K562 (cell line): ENCODE measurements around the gene SLC31A1. TPM values are rescaled to one million over a fixed set of nuclear protein-coding genes. Genes with fewer than 3 reads are reported as not detected.

ENCODE experiments used
- CCNT2 ChIP-seq: IDR thresholded peaks from 2 replicates; pipeline ENCODE4 v1.6.1; 2011; ENCODE audit warnings: borderline replicate concordance, low read depth, mild to moderate bottlenecking, moderate library complexity, mixed read lengths, low read length; ENCODE audit not compliant: insufficient read length; ENCODE audit errors: extremely low read depth
- DPF2 ChIP-seq: fragments of 450-650 bp; IDR thresholded peaks from 2 replicates; pipeline ENCODE4 v1.6.1; 2016
- GTF2A2 ChIP-seq: IDR thresholded peaks from 2 replicates; pipeline ENCODE4 v1.6.1; 2016; ENCODE audit warnings: mild to moderate bottlenecking, missing genetic modification characterization, missing compliant biosample characterization
- MCM2 ChIP-seq: fragments of 450-650 bp; IDR thresholded peaks from 2 replicates; pipeline ENCODE4 v1.6.1; 2017; ENCODE audit warnings: low read depth, mild to moderate bottlenecking
- NUFIP1 ChIP-seq: fragments of 450-650 bp; IDR thresholded peaks from 2 replicates; pipeline ENCODE4 v1.6.1; 2018; ENCODE audit not compliant: partially characterized antibody
- PCBP1 ChIP-seq: fragments of 200-400 bp; formaldehyde crosslinking; IDR thresholded peaks from 2 replicates; pipeline ENCODE4 v1.6.1; 2018; ENCODE audit warnings: mild to moderate bottlenecking, low read depth, low read length; ENCODE audit not compliant: poor library complexity, severe bottlenecking
- RFX7 ChIP-seq: fragments of 250-450 bp; sonication (Bioruptor Pico); IDR thresholded peaks from 2 replicates; pipeline ENCODE4 v1.5.1; 2021; ENCODE audit warnings: mild to moderate bottlenecking
- SMAD2 ChIP-seq: fragments of 150-350 bp; IDR thresholded peaks from 2 replicates; pipeline ENCODE4 v1.6.1; 2014; ENCODE audit warnings: low read depth, mild to moderate bottlenecking, low read length
- SMAD4 ChIP-seq: fragments of 250-450 bp; sonication (Bioruptor Pico); conservative IDR thresholded peaks from 2 replicates; pipeline ENCODE4 v1.8.0; 2021; ENCODE audit warnings: inconsistent platforms, mild to moderate bottlenecking, moderate library complexity
- TRIM24 ChIP-seq, 2 experiments: fragments of 450-650 bp; IDR thresholded peaks; 2 replicates each; pipeline ENCODE4 v1.6.1; 2016
- ZNF384 ChIP-seq: IDR thresholded peaks from 2 replicates; pipeline ENCODE4 v1.6.1; 2012; ENCODE audit warnings: low read depth, low read length, improper control_type of control experiment
- ZNF398 ChIP-seq: fragments of 250-450 bp; sonication (Bioruptor Pico); IDR thresholded peaks from 2 replicates; pipeline ENCODE4 v1.8.0; 2021; ENCODE audit warnings: moderate library complexity, mild to moderate bottlenecking, inconsistent platforms
- polyA plus RNA-seq, 8 experiments: library from polyadenylated mRNA; depleted of rRNA in 4 of 8; stranded (reverse) in 5 of 8; unstranded in 3 of 8; fragments of >200 nt; fragmentation: Nextera tagmentation in 2 of 8; fragmentation: Illumina TruSeq in 1 of 8; extraction: Ambion mirVana in 2 of 8; extraction: Trizol in 1 of 8; gene quantifications; 2 replicates each; pipeline versions ENCODE4 v1.2.1 to v1.2.3, GENCODE V29; 2011 to 2014; ENCODE audit warnings: inconsistent platforms in 1 of 8, missing spikeins in 1 of 8
- total RNA-seq, 7 experiments: library from RNA; depleted of rRNA in 6 of 7; stranded (reverse); fragments of >200 nt in 6 of 7; fragmentation: Illumina TruSeq in 2 of 7; extraction: Trizol in 2 of 7; gene quantifications; 2 replicates each; pipeline versions ENCODE4 v1.2.1 to v1.2.3, GENCODE V29; 2011 to 2021; ENCODE audit warnings: low replicate concordance in 1 of 7
- TF ChIP-seq, protein P1 (sequence below): fragments of 200-800 bp; sonication (Bioruptor generic); IDR thresholded peaks from 2 replicates; pipeline ENCODE4 v1.6.1; 2017; ENCODE audit warnings: missing genetic modification characterization, missing compliant biosample characterization
- TF ChIP-seq, protein P2 (sequence below), 2 experiments: IDR thresholded peaks; 2 replicates each; pipeline ENCODE4 v1.6.1; 2011; ENCODE audit warnings: borderline replicate concordance in 1 of 2, control low read depth in 1 of 2, low read depth in 1 of 2, low read length in 1 of 2, mild to moderate bottlenecking in 1 of 2, mixed read lengths in 1 of 2, moderate library complexity in 1 of 2; ENCODE audit not compliant: insufficient read depth in 1 of 2, insufficient read length in 1 of 2, poor library complexity in 1 of 2, severe bottlenecking in 1 of 2; ENCODE audit errors: extremely low read depth in 1 of 2
- TF ChIP-seq, protein P3 (sequence below): fragments of 450-650 bp; formaldehyde crosslinking; conservative IDR thresholded peaks from 2 replicates; pipeline ENCODE4 v1.4.0; 2022; ENCODE audit warnings: mild to moderate bottlenecking, missing genetic modification characterization
- TF ChIP-seq, protein P4 (sequence below): fragments of 450-650 bp; IDR thresholded peaks from 2 replicates; pipeline ENCODE4 v1.6.1; 2016; ENCODE audit warnings: antibody characterized with exemption
- TF ChIP-seq, protein P5 (sequence below): fragments of 450-650 bp; formaldehyde crosslinking; IDR thresholded peaks from 2 replicates; pipeline ENCODE4 v1.4.0; 2020; ENCODE audit warnings: mild to moderate bottlenecking, mixed read lengths

SLC31A1 gene
- total and polyA plus RNA-seq, 9 of the 15 experiments (the other 6 are each of a cell fraction or from before 2014, with no cell fraction given), result 15.4 to 40.7 (median 25.9) TPM

- no peak for TF ChIP-seq GTF2A2 (tag)
- TF ChIP-seq, protein P1, sequence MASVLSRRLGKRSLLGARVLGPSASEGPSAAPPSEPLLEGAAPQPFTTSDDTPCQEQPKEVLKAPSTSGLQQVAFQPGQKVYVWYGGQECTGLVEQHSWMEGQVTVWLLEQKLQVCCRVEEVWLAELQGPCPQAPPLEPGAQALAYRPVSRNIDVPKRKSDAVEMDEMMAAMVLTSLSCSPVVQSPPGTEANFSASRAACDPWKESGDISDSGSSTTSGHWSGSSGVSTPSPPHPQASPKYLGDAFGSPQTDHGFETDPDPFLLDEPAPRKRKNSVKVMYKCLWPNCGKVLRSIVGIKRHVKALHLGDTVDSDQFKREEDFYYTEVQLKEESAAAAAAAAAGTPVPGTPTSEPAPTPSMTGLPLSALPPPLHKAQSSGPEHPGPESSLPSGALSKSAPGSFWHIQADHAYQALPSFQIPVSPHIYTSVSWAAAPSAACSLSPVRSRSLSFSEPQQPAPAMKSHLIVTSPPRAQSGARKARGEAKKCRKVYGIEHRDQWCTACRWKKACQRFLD (CRISPR knock-in tag), result no peak
- TF ChIP-seq RFX7, result no peak
- TF ChIP-seq PCBP1, result no peak
- no peak for TF ChIP-seq ZNF398 (CRISPR knock-in tag)
- TF ChIP-seq MCM2, result no peak
- no peak for TF ChIP-seq CCNT2
- no peak for TF ChIP-seq DPF2
- TF ChIP-seq, protein P2, sequence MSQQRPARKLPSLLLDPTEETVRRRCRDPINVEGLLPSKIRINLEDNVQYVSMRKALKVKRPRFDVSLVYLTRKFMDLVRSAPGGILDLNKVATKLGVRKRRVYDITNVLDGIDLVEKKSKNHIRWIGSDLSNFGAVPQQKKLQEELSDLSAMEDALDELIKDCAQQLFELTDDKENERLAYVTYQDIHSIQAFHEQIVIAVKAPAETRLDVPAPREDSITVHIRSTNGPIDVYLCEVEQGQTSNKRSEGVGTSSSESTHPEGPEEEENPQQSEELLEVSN (IDR thresholded peaks at IDR 0.05; ENCODE audit: borderline replicate concordance in 1 of 2, extremely low read depth in 1 of 2, insufficient read depth in 1 of 2, insufficient read length in 1 of 2, low read depth in 1 of 2, low read length in 1 of 2, poor library complexity in 1 of 2, severe bottlenecking in 1 of 2), result peak; percentile 22 to 72
- TF ChIP-seq NUFIP1, result no peak
- no peak; the same call in 1 of the 2 replicates for TF ChIP-seq SMAD4 (CRISPR knock-in tag)
- TF ChIP-seq, protein P3, sequence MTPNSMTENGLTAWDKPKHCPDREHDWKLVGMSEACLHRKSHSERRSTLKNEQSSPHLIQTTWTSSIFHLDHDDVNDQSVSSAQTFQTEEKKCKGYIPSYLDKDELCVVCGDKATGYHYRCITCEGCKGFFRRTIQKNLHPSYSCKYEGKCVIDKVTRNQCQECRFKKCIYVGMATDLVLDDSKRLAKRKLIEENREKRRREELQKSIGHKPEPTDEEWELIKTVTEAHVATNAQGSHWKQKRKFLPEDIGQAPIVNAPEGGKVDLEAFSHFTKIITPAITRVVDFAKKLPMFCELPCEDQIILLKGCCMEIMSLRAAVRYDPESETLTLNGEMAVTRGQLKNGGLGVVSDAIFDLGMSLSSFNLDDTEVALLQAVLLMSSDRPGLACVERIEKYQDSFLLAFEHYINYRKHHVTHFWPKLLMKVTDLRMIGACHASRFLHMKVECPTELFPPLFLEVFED (CRISPR knock-in tag), result no peak
- TF ChIP-seq, protein P4, sequence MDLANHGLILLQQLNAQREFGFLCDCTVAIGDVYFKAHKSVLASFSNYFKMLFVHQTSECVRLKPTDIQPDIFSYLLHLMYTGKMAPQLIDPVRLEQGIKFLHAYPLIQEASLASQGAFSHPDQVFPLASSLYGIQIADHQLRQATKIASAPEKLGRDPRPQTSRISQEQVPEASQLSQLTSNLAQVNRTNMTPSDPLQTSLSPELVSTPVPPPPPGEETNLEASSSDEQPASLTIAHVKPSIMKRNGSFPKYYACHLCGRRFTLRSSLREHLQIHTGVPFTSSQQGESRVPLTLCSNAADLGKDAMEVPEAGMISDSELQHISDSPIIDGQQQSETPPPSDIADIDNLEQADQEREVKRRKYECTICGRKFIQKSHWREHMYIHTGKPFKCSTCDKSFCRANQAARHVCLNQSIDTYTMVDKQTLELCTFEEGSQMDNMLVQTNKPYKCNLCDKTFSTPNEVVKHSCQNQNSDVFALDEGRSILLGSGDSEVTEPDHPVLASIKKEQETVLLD, result no peak
- TF ChIP-seq ZNF384, result 0 out of 2 replicates have a peak, but pooled peaks have one; percentile 10
- TF ChIP-seq TRIM24 (IDR thresholded peaks at IDR 0.05), result 0 out of 4 replicates have a peak, but pooled peaks of 1 of the 2 experiments have one; percentile 7
- TF ChIP-seq, protein P5, sequence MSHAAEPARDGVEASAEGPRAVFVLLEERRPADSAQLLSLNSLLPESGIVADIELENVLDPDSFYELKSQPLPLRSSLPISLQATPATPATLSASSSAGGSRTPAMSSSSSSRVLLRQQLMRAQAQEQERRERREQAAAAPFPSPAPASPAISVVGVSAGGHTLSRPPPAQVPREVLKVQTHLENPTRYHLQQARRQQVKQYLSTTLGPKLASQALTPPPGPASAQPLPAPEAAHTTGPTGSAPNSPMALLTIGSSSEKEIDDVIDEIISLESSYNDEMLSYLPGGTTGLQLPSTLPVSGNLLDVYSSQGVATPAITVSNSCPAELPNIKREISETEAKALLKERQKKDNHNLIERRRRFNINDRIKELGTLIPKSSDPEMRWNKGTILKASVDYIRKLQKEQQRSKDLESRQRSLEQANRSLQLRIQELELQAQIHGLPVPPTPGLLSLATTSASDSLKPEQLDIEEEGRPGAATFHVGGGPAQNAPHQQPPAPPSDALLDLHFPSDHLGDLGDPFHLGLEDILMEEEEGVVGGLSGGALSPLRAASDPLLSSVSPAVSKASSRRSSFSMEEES (CRISPR knock-in tag), result no peak
- TF ChIP-seq SMAD2, result no peak
These were observed 54.1 kb downstream of the SLC31A1 start, which contains the start of the genes CDC26 and PRPF4 (continued) for GRCh38 chr9:113275157-113276131.
